Fibroblast of lung (primary cell): Measurements from ENCODE around the gene AIFM3. TPM values are rescaled to one million over a fixed set of nuclear protein-coding genes. Genes with fewer than 3 reads are reported as not detected.

Source experiments
- DNase-seq, 2 donors: peaks; one replicate each; pipeline versions ENCODE4 v3.0.0 to v3.0.0-alpha.2; 2010; ENCODE audit warnings: low read depth in 2 of 2
- H2AFZ ChIP-seq: 2 replicates; pipeline ENCODE4 v1.5.1; 2012; ENCODE audit warnings: low read length, control low read depth, inconsistent platforms
- H3K27ac ChIP-seq: 2 replicates; pipeline ENCODE4 v1.5.1; 2011; ENCODE audit warnings: low read length, control low read depth; ENCODE audit not compliant: insufficient read depth
- H3K27me3 ChIP-seq: 2 replicates; pipeline ENCODE4 v1.5.1; 2011; ENCODE audit warnings: mild to moderate bottlenecking, low read length; ENCODE audit not compliant: control insufficient read depth, insufficient read depth
- H3K36me3 ChIP-seq: 2 replicates; pipeline ENCODE4 v1.5.1; 2011; ENCODE audit warnings: low read length; ENCODE audit not compliant: control insufficient read depth, insufficient read depth
- H3K4me1 ChIP-seq: 2 replicates; pipeline ENCODE4 v1.5.1; 2011; ENCODE audit warnings: low read length; ENCODE audit not compliant: control insufficient read depth, insufficient read depth; ENCODE audit errors: extremely low read depth
- H3K4me2 ChIP-seq: 2 replicates; pipeline ENCODE4 v1.5.1; 2011; ENCODE audit warnings: low read length, control low read depth; ENCODE audit not compliant: insufficient read depth; ENCODE audit errors: extremely low read depth
- H3K4me3 ChIP-seq, 4 experiments: fragments of 200-600 bp in 1 of 4; sonication (generic) in 1 of 4; replicated peaks in 1 of 4; 2 replicates each; pipeline ENCODE4 v1.5.1; 2011 to 2016; ENCODE audit warnings: low read length in 4 of 4, low read depth in 3 of 4, mild to moderate bottlenecking in 3 of 4, control low read depth in 2 of 4, inconsistent platforms in 1 of 4, mixed read lengths in 1 of 4; ENCODE audit not compliant: insufficient read depth in 1 of 4; ENCODE audit errors: control extremely low read depth in 1 of 4
- H3K79me2 ChIP-seq: 2 replicates; pipeline ENCODE4 v1.5.1; 2012; ENCODE audit warnings: mild to moderate bottlenecking, low read length, inconsistent platforms; ENCODE audit not compliant: control insufficient read depth, insufficient read depth
- H3K9ac ChIP-seq: 2 replicates; pipeline ENCODE4 v1.5.1; 2011; ENCODE audit warnings: mild to moderate bottlenecking, low read length, control low read depth; ENCODE audit not compliant: insufficient read depth
- H3K9me3 ChIP-seq: 2 replicates; pipeline ENCODE4 v1.5.1; 2012; ENCODE audit warnings: low read depth, low read length; ENCODE audit not compliant: control insufficient read depth, insufficient read depth
- H4K20me1 ChIP-seq: 2 replicates; pipeline ENCODE4 v1.5.1; 2011; ENCODE audit warnings: low read length; ENCODE audit not compliant: control insufficient read depth, insufficient read depth; ENCODE audit errors: extremely low read depth
- EZH2 ChIP-seq: IDR thresholded peaks from 2 replicates; pipeline ENCODE4 v1.5.1; 2012; ENCODE audit warnings: low read length, control low read depth, mild to moderate bottlenecking; ENCODE audit errors: missing control alignments
- polyA plus RNA-seq, 2 donors: library from polyadenylated mRNA; depleted of rRNA in 1 of 2; stranded (reverse) in 1 of 2; unstranded in 1 of 2; fragments of >200 nt; gene quantifications; 2 replicates each; pipeline ENCODE4 v1.2.1, GENCODE V29; 2011 to 2012; ENCODE audit warnings: missing spikeins in 1 of 2
- total RNA-seq: library from RNA; depleted of rRNA; stranded (reverse); fragments of >200 nt; gene quantifications from 2 replicates; pipeline ENCODE4 v1.2.1, GENCODE V29; 2014
- TF ChIP-seq, protein P1 (sequence below), 2 donors: IDR thresholded peaks in 1 of 2; conservative IDR thresholded peaks in 1 of 2; 1 replicate in 1 of 2; 2 replicates in 1 of 2; pipeline ENCODE4 v1.5.1; 2011 to 2012; ENCODE audit warnings: low read length in 2 of 2, control low read depth in 1 of 2, inconsistent platforms in 1 of 2, low read depth in 1 of 2, mild to moderate bottlenecking in 1 of 2

The AIFM3 gene
- total and polyA plus RNA-seq, 2 donors (not counting 1 experiment from before 2014, with no cell fraction given) = 0.15 to 2.0 TPM

DNA sequence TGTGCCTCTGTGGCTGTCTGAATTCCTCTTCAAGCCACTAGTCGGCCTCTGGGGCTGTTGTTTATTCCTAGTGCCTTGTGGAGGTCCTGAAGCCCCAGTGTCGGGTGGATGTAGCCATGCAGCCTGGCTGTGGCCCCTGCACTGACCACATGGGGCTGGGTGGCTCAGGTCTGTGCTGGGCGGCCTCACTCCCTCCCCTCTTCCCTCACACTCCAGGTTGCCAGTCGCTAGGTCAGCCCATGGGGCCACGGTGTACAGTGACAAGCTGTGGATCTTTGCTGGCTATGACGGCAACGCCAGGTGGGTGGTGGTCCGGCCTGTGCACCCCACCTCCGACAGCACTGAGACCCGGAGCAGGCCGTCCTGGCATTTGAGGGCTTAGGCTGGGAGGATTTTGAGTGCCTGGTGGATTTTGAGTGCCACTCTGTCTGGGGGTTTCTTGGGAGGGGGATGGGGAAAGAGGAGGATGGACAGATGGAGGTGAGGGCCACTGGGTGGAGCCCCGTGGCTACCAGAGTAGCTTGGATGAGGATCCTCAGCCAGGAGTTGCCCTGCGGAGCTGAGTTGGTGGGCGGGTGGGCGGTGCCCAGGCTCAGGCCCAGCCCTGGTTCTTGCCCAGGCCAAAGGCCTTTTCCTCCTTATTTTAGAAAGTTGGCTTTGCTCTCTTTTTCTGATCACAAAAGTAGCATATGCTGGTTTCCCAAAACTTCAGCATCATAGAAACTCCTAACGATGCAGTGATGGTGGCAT, 21.7 kb downstream of the AIFM3 start:
- no peak for DNase-seq
- TF ChIP-seq, protein P1, sequence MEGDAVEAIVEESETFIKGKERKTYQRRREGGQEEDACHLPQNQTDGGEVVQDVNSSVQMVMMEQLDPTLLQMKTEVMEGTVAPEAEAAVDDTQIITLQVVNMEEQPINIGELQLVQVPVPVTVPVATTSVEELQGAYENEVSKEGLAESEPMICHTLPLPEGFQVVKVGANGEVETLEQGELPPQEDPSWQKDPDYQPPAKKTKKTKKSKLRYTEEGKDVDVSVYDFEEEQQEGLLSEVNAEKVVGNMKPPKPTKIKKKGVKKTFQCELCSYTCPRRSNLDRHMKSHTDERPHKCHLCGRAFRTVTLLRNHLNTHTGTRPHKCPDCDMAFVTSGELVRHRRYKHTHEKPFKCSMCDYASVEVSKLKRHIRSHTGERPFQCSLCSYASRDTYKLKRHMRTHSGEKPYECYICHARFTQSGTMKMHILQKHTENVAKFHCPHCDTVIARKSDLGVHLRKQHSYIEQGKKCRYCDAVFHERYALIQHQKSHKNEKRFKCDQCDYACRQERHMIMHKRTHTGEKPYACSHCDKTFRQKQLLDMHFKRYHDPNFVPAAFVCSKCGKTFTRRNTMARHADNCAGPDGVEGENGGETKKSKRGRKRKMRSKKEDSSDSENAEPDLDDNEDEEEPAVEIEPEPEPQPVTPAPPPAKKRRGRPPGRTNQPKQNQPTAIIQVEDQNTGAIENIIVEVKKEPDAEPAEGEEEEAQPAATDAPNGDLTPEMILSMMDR (conservative IDR thresholded peaks at IDR 0.05 in 1 of 2, IDR thresholded peaks at IDR 0.05 in 1 of 2; ENCODE audit: low read depth in 1 of 2, low read length in 2 of 2) = no peak
- no peak for TF ChIP-seq EZH2
- H3K79me2 ChIP-seq = peaks cover 3% of the 10 kb centered on the region
- H4K20me1 ChIP-seq = no peaks in the 10 kb centered on the region
- no peak overlapping the region for H3K4me3 ChIP-seq
- H3K9me3 ChIP-seq = no peaks in the 10 kb centered on the region
- H3K27me3 ChIP-seq = no peaks in the 10 kb centered on the region
- peaks cover under 1% of the 10 kb centered on the region for H3K4me1 ChIP-seq
- H2AFZ ChIP-seq = no peak overlapping the region
- peaks cover 30% of the 10 kb centered on the region for H3K36me3 ChIP-seq
- no peak overlapping the region for H3K9ac ChIP-seq
- H3K27ac ChIP-seq = no peak overlapping the region
- no peak overlapping the region for H3K4me2 ChIP-seq

DNA sequence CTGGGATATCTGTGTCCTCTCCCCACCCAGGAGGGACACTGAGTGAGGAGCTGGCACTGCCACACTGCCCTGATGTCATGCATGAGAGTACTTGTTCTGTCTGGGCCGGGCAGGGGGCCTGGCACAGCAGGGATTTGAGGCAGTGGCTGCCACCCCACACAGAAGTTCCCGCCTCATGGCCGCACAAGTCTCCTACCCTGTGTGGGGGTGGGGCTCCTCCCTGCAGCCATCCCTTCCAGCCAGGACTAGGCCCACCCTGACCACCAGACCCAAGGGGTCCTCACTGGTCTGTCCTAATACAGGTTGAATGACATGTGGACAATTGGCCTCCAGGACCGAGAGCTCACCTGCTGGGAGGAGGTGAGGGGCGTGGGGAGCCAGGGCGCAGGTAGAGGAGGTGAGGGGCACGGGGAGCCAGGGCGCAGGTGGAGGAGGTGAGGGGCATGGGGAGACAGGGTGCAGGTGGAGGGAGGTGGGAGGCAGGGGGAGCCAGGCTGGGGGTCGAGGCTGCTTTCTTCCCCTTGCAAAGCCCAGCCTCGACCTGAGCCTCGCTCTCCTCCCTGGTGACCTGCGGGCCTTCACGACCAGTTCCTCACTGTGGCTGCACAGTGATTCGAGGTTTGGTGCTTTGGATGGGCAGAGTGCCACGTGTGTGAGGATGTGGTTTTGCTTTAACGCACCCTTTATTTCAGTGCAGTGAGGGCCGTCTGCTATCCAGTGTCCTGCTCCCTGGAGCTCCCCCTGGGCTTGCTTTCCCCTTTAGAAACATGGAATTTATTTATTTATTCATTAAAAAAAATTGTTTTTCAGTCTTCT, 22.5 kb downstream of the AIFM3 start:
- Histone ChIP-seq H3K9ac (no peak overlapping the region), H3K36me3 (peaks cover 31% of the 10 kb centered on the region), H3K4me1 (no peaks in the 10 kb centered on the region), H2AFZ (no peak overlapping the region), H3K27me3 (no peaks in the 10 kb centered on the region), H3K4me2 (no peak overlapping the region), H3K4me3 (no peak overlapping the region), H3K9me3 (no peaks in the 10 kb centered on the region), H3K79me2 (no peaks in the 10 kb centered on the region), H3K27ac (no peak overlapping the region), H4K20me1 (no peaks in the 10 kb centered on the region)
- peak in 1 of 2 donors; percentile 67 for DNase-seq
- TF ChIP-seq, protein P1 (conservative IDR thresholded peaks at IDR 0.05 in 1 of 2, IDR thresholded peaks at IDR 0.05 in 1 of 2; ENCODE audit: low read depth in 1 of 2, low read length in 2 of 2) = no peak
- TF ChIP-seq EZH2 = no peak
